ENCODE data around the gene DHX58.

Gene DHX58

DNA sequence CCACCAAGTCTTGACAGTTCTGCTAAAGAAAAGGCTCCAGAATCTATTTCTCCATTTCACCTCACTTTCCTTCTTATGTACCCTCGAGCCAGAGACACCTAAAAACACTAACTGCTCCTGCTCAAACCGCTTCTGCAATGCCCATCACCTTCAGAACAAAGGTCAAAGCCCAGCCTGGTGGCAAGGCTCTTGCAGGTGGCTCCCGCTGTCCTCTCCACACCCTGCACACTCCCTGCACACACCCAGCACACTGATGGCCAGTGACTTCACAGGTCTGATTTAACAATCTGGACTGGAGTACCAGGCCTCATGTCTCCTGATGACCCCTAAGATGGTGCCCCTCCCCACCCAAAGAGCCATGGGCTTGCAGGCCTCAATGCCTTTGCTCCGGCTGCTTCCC is 52.3 kb downstream of the DHX58 start:
- WGBS, 2 experiments (ENCODE audit: insufficient coverage in 2 of 2) = 92 to 95% methylated on average over 3 to 4 of the region's 4 CpGs
- Histone ChIP-seq H3K9me3 (ENCODE audit: control insufficient read depth, low read length) (no peaks in the 10 kb centered on the region), H3K27ac (ENCODE audit: low read depth, low read length, severe bottlenecking) (no peak overlapping the region), H3K36me3 (ENCODE audit: control insufficient read depth, insufficient read depth, low read length) (no peaks in the 10 kb centered on the region), H3K4me1 (ENCODE audit: control insufficient read depth, insufficient read depth, low read length, poor library complexity, severe bottlenecking) (peaks cover 16% of the 10 kb centered on the region), H3K4me3 (ENCODE audit: extremely low read depth, insufficient read depth, low read length, poor library complexity, severe bottlenecking) (no peak overlapping the region)

DNA sequence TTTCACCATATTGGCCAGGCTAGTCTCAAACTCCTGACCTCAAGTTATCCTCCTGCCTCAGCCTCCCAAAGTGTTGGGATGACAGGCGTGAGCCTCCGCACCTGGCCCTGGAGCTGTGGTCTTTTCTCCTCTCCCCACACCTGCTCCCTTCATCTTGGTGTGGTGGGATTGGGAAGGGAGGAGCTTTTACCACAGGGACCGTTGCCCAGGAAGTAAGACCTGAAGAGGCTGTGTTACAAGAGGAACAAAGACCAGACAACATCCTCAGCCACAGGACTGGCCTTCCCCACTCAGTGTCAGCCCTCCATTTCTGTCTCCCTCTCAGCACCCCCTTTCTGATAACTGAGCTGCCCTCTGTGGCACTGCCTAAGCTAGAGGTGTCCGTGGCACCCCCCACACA is 52.7 kb downstream of the DHX58 start:
- no peaks in the 10 kb centered on the region for H3K36me3 ChIP-seq (ENCODE audit: control insufficient read depth, insufficient read depth, low read length)
- no peak overlapping the region for H3K27ac ChIP-seq (ENCODE audit: low read depth, low read length, severe bottlenecking)
- 100% methylated on average over 1 of the region's 4 CpGs; no CpG with 5 or more reads in 1 of the 2 experiments for WGBS, 2 experiments (ENCODE audit: insufficient coverage in 2 of 2)
- H3K4me3 ChIP-seq (ENCODE audit: extremely low read depth, insufficient read depth, low read length, poor library complexity, severe bottlenecking) = no peak overlapping the region
- no peaks in the 10 kb centered on the region for H3K9me3 ChIP-seq (ENCODE audit: control insufficient read depth, low read length)
- H3K4me1 ChIP-seq (ENCODE audit: control insufficient read depth, insufficient read depth, low read length, poor library complexity, severe bottlenecking) = peaks cover 20% of the 10 kb centered on the region

DNA sequence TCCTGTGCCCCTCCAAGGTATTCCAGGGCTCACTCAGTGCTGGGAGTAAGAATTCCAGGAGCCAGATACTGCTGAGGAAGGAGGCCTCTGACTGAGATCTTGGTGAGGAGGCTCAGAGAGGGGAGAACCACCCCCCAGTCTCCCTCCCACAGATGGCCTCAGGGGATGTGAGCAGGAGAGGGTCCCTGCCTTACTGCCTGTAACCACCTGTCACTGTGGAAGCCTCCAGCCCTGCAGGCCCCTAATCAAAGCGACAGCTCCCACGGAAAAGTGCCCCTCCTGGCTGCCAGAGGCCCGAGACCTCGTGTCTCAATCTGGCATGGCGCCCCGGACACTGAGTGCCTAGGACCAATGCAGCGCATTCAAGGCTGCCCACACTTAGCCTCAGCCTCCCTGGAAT is 54.5 kb downstream of the DHX58 start:
- Histone ChIP-seq H3K4me1 (ENCODE audit: control insufficient read depth, insufficient read depth, low read length, poor library complexity, severe bottlenecking) (peaks cover 15% of the 10 kb centered on the region), H3K9me3 (ENCODE audit: control insufficient read depth, low read length) (no peaks in the 10 kb centered on the region), H3K4me3 (ENCODE audit: extremely low read depth, insufficient read depth, low read length, poor library complexity, severe bottlenecking) (no peak overlapping the region), H3K27ac (ENCODE audit: low read depth, low read length, severe bottlenecking) (no peak overlapping the region), H3K36me3 (ENCODE audit: control insufficient read depth, insufficient read depth, low read length) (no peaks in the 10 kb centered on the region)
- WGBS, 2 experiments (ENCODE audit: insufficient coverage in 2 of 2) = 85 to 89% methylated on average over 7 of the region's 7 CpGs

DNA sequence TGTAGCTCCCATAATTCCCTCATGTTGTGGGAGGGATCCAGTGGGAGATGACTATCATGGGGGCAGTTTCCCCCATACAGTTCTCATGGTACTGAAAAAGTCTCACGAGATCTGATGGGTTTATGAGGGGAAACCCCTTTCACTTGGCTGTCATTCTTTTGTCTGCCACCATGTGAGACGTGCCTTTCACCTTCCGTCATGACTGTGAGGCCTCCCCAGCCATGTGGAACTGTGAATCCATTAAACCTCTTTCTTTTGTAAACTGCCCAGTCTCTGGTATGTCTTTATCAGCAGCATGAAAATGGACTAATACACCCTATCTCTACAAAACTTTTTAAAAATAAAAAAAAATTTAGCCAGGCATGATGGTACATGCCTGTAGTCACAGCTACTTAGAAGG is 55.9 kb downstream of the DHX58 start:
- WGBS, 2 experiments (ENCODE audit: insufficient coverage in 2 of 2) = 80 to 81% methylated on average over 3 of the region's 3 CpGs
- Histone ChIP-seq H3K27ac (ENCODE audit: low read depth, low read length, severe bottlenecking) (no peak overlapping the region), H3K9me3 (ENCODE audit: control insufficient read depth, low read length) (no peaks in the 10 kb centered on the region), H3K36me3 (ENCODE audit: control insufficient read depth, insufficient read depth, low read length) (no peaks in the 10 kb centered on the region), H3K4me3 (ENCODE audit: extremely low read depth, insufficient read depth, low read length, poor library complexity, severe bottlenecking) (no peak overlapping the region), H3K4me1 (ENCODE audit: control insufficient read depth, insufficient read depth, low read length, poor library complexity, severe bottlenecking) (peaks cover 14% of the 10 kb centered on the region)

DNA sequence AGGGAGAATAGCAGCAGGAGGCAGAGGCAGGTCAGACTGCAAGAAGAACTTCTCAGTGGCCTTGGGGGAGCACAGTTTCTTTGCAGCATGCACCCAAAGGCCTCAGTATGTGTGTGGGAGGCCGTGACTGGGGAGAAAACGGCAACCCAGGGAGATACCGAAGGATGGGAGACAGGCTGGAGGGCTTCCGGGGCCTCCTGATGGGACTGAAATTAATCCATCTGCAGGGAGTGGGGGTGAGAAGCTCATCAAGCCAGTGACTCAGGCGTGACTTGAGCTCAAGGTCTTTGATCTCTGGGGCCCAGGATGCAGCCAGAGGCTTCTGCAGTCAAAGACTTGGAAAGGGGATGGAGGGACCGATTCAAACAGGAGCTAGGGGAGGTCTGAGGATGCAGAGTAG is 57.0 kb downstream of the DHX58 start:
- Histone ChIP-seq H3K27ac (ENCODE audit: low read depth, low read length, severe bottlenecking) (no peak overlapping the region), H3K4me3 (ENCODE audit: extremely low read depth, insufficient read depth, low read length, poor library complexity, severe bottlenecking) (no peak overlapping the region), H3K9me3 (ENCODE audit: control insufficient read depth, low read length) (no peaks in the 10 kb centered on the region), H3K4me1 (ENCODE audit: control insufficient read depth, insufficient read depth, low read length, poor library complexity, severe bottlenecking) (peaks cover 14% of the 10 kb centered on the region), H3K36me3 (ENCODE audit: control insufficient read depth, insufficient read depth, low read length) (no peaks in the 10 kb centered on the region)
- WGBS, 2 experiments (ENCODE audit: insufficient coverage in 2 of 2) = 30 to 32% methylated on average over 2 to 4 of the region's 6 CpGs

DNA sequence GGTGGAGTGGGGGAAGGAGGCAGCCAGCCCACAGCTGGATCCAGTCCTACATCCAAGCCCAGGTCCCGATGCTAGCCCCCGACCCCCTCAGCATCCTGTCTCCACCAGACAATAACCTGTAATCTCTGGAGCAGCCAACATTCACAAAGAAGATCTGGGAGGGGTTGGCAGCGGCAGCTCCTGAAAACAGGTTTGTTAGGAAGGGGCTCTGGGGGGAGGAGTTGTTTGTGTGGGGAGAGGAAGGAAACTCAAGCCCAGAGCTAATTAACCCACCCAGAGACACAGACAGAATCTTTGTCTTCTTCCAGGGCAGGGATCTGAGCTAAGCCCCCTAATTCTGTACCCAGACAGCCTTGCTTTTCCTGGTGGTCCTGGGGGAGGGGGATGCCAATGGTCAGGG is 57.5 kb downstream of the DHX58 start:
- Histone ChIP-seq H3K9me3 (ENCODE audit: control insufficient read depth, low read length) (no peaks in the 10 kb centered on the region), H3K4me3 (ENCODE audit: extremely low read depth, insufficient read depth, low read length, poor library complexity, severe bottlenecking) (no peak overlapping the region), H3K4me1 (ENCODE audit: control insufficient read depth, insufficient read depth, low read length, poor library complexity, severe bottlenecking) (peaks cover 16% of the 10 kb centered on the region), H3K36me3 (ENCODE audit: control insufficient read depth, insufficient read depth, low read length) (no peaks in the 10 kb centered on the region), H3K27ac (ENCODE audit: low read depth, low read length, severe bottlenecking) (no peak overlapping the region)
- WGBS, 2 experiments (ENCODE audit: insufficient coverage in 2 of 2) = 34% methylated on average over 3 of the region's 3 CpGs; no CpG with 5 or more reads in 1 of the 2 experiments

DNA sequence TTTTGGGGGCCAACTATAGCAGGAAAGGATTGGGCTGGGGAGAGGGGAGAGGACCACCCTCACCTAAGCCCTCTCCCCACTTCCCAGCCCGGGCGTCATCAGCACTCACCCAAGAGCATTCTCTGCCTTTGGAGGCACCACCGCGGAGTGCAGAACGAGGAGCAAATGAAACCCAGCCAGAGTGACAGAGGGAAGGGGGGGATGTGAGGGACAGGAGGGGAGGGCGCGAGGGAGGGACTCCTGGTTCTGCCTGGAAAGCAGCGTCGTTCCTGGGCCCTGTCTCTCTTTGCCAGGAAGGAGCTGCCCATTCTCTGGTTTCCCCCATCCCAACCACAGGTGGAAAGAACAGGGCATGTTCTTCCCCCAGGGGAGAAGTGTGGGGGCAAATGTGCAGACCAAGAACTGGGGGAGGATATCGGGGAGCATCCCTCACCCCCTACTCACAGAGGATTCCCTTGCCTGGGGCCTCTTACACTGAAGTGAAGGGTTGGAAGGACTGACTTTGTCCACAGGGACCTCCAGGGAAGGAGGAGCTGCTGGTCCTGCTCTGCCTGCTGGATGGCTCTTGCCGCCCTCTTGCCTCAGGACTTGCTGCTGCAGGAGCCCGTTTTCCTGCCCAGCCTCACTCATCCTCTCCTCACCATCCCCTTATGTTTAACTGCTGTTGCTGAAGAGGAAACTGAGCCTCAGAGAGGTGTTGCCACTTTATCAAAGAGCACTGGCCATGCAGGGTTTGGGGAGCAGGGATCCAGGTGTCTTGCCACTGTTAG is 58.6 kb downstream of the DHX58 start:
- Histone ChIP-seq H3K4me1 (ENCODE audit: control insufficient read depth, insufficient read depth, low read length, poor library complexity, severe bottlenecking) (peaks cover 20% of the 10 kb centered on the region), H3K9me3 (ENCODE audit: control insufficient read depth, low read length) (no peaks in the 10 kb centered on the region), H3K4me3 (ENCODE audit: extremely low read depth, insufficient read depth, low read length, poor library complexity, severe bottlenecking) (no peak overlapping the region), H3K36me3 (ENCODE audit: control insufficient read depth, insufficient read depth, low read length) (no peaks in the 10 kb centered on the region), H3K27ac (ENCODE audit: low read depth, low read length, severe bottlenecking) (no peak overlapping the region)
- WGBS, 2 experiments (ENCODE audit: insufficient coverage in 2 of 2) = 28 to 29% methylated on average over 3 to 7 of the region's 12 CpGs

DNA sequence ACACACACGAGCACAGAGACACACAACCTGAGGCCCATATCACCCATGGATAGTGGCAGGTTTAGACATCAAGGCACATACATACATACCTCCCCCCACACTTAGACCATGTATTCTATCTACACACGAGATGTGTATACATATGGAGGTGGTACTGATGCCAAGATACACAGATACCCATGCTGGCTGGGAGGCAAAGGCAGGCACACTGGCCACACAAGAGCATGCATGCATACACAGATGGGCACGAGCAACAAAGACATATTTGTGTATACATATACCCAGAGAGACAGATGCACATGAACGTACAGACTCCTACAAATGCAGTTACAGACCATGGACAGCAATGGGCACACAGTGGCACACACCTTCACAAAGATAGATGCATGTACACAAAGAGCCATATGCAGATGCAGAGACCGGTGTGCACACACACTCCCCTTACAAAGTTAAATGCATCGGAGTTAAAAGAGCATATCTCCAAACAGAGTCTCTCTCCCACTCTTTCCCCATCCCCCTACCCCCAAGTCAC is 60.1 kb downstream of the DHX58 start:
- no peaks in the 10 kb centered on the region for H3K9me3 ChIP-seq (ENCODE audit: control insufficient read depth, low read length)
- 96% methylated on average over 4 to 5 of the region's 6 CpGs for WGBS, 2 experiments (ENCODE audit: insufficient coverage in 2 of 2)
- H3K4me3 ChIP-seq (ENCODE audit: extremely low read depth, insufficient read depth, low read length, poor library complexity, severe bottlenecking) = no peak overlapping the region
- H3K27ac ChIP-seq (ENCODE audit: low read depth, low read length, severe bottlenecking) = no peak overlapping the region
- no peaks in the 10 kb centered on the region for H3K36me3 ChIP-seq (ENCODE audit: control insufficient read depth, insufficient read depth, low read length)
- H3K4me1 ChIP-seq (ENCODE audit: control insufficient read depth, insufficient read depth, low read length, poor library complexity, severe bottlenecking) = peaks cover 20% of the 10 kb centered on the region

DNA sequence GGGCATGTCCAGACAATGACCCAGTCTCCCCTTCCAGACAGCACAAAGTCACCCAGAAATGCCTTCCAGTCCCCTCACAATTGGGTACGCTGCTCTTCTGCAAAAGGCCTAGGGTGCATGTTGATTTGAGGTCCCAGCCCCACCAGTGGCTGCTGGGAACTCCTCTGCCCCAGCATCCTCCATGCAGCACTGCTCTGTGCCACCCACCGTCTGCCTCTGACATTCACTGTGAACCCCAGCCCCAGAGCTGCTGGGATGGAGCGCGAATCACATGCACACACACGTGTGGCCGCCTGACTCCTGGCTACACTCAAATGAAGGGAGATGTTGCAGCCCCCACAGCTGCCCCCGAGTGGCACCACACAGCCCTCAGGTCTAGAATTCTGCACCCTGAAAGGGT is 60.9 kb downstream of the DHX58 start:
- Histone ChIP-seq H3K4me3 (ENCODE audit: extremely low read depth, insufficient read depth, low read length, poor library complexity, severe bottlenecking) (no peak overlapping the region), H3K27ac (ENCODE audit: low read depth, low read length, severe bottlenecking) (no peak overlapping the region), H3K36me3 (ENCODE audit: control insufficient read depth, insufficient read depth, low read length) (no peaks in the 10 kb centered on the region), H3K9me3 (ENCODE audit: control insufficient read depth, low read length) (no peaks in the 10 kb centered on the region), H3K4me1 (ENCODE audit: control insufficient read depth, insufficient read depth, low read length, poor library complexity, severe bottlenecking) (peaks cover 20% of the 10 kb centered on the region)
- 88 to 90% methylated on average over 7 of the region's 7 CpGs for WGBS, 2 experiments (ENCODE audit: insufficient coverage in 2 of 2)

All from mesodermal cell (in vitro differentiated cells).